ENCODE results near the gene TADA2A. TPM values are rescaled to one million over a fixed set of nuclear protein-coding genes. Genes with fewer than 3 reads are reported as not detected.
"Not testable (repeated sequence)": the region's sequence is repeated elsewhere in the genome, so short reads cannot be mapped to it uniquely, and the experiment has no call there.

TADA2A gene
- total RNA-seq, 1 experiment from 2014 or later: 27.5 TPM

DNA sequence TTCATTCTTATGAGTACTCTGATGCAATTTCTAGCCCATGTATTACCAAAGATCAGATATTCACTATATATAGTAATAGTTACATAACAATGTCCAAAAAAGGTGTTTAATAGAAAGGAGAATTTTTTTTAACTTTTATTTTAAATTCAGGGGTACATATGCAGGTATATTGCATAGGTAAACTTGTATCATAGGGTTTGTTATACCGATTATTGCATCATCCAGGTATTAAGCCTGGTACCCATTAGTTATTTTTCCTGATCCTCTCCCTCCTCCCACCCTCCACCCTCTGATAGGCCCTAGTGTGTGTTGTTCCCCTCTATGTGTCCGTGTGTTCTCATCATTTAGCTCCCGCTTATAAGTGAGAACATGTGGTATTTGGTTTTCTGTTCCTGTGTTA is 51.1 kb downstream of the TADA2A start:
- not testable (repeated sequence) for DNase-seq (ENCODE audit: extremely low read depth, low read depth)

DNA sequence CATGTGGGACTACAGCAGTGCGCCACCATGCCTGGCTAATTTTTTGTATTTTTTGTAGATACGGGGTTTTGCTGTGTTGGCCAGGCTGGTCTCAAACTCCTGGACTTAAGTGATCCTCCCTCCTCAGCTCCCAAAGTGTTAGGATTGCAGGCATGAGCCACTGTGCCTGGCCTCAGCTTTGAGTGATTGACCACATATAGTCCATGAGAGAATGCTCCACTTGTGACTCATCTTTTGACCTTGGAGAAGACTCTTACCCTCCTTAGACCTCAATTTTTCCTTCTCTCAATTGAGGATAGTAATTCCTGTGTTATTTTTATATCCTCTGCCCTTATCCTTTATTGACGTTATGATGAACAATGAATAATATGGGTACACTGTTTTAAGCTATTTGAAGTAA is 52.1 kb downstream of the TADA2A start:
- no peak for DNase-seq (ENCODE audit: extremely low read depth, low read depth)

DNA sequence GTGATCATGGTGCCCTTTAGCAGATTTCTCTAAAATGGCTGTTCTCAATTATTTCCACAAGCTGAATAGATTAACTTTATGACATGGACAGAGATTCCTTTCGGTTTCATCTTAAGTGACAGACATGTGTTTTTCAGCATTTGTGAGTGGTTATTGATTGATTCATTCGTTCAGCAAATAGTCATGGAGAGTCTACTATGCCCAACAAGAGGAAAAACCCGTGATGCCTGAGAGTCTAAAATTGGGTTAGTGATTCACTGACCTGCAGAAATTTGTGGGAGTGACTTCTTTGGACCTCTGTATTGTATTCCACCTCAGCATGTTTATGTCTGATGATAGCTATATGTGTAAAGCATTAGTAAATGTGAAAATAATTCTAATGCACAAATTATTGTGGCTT is 55.0 kb downstream of the TADA2A start:
- DNase-seq (ENCODE audit: extremely low read depth, low read depth): no peak

DNA sequence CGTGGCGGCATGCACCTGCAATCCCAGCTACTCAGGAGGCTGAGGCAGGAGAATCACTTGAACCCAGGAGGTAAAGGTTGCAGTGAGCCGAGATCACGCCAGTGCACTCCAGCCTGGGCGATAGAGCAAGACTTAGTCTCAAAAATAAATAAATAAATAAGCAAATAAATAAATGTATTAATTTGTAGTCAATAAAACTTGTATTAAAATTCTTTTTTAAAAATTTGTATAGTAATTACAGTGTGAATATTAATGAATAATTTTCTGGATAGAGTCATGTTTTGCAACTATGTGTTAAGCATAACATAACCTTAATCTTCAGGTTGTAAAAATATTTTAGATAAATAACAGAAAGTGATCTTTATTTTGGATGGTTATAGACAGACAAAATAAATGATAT is 55.8 kb downstream of the TADA2A start:
- DNase-seq (ENCODE audit: extremely low read depth, low read depth): no peak

DNA sequence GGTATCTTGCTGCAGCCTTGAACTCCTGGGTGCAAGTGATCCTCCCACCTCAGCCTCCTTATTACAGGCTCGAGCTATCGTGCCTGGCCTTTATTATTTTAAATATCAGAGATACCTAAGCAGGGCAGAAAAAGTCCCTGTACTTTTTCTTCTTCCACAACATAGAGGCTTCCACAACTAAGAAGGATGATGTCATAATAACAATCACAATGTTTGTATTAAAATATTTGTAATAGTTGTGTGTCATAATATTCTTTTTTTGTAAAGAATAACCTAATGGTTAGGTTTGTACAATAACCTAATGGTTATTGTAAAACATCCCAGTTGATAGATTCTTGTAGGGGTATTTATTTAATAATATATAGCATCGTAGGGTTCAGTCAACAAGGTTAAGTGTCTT is 56.4 kb downstream of the TADA2A start:
- no peak for DNase-seq (ENCODE audit: extremely low read depth, low read depth)

DNA sequence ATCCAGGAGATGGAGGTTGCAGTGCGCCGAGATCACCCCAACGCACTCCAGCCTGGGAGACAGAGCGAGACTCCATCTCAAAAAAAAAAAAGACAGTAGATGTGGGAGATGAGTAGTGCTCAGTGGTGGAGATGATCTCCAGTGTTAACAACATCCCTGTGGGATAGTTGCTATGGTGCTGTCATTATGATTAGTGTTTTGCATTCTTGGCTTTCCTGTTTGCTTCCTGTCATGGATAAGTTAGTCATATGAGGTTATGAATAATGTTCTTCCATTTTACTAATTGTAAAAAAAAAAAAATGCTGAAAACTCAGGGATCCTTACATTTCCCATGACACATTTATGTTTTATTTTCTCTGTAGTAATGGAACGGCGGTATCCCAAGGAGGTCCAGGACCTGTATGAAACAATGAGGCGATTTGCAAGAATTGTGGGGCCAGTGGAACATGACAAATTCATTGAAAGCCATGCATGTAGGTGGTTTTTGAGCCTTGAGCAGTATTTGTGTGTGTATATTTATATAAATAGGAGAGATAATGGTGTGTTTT is 58.5 kb downstream of the TADA2A start:
- DNase-seq (ENCODE audit: extremely low read depth, low read depth): no peak

DNA sequence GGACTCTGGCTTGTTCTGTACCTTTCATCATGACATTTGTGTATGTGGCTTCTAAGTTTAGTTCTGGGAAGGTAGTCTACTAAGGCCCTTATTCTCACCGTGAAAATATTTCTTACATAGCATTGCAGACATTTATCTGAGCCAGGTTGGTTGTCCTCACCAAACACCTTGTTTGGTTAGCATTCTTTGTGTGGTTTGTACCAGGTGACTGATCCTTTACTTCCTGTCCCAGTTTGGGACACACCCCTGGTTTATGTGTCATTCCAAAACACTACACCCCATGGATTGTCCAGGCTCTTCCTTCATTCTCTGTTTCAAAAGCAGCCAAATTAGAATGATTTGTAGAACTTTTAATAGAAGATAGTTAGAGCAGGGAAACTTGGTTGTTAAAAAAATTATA is 59.8 kb downstream of the TADA2A start:
- DNase-seq (ENCODE audit: extremely low read depth, low read depth): no peak

DNA sequence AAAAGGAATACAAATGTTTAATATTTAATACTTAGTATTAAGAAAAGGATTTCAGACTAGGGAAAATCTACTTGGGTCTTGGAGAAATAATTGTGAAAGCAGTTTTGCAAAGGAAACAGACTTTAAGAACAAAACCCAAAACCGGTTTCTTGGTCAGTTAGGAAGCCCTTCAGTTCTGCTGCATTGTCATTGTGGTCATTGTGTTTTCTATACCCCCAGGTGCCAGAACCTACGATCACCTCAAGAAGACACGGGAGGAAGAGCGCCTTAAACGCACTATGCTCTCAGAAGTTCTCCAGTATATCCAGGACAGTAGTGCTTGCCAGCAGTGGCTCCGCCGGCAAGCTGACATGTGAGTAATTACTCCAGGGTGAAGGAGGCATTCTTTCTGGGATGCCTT is 63.5 kb downstream of the TADA2A start:
- DNase-seq (ENCODE audit: extremely low read depth, low read depth): no peak

DNA sequence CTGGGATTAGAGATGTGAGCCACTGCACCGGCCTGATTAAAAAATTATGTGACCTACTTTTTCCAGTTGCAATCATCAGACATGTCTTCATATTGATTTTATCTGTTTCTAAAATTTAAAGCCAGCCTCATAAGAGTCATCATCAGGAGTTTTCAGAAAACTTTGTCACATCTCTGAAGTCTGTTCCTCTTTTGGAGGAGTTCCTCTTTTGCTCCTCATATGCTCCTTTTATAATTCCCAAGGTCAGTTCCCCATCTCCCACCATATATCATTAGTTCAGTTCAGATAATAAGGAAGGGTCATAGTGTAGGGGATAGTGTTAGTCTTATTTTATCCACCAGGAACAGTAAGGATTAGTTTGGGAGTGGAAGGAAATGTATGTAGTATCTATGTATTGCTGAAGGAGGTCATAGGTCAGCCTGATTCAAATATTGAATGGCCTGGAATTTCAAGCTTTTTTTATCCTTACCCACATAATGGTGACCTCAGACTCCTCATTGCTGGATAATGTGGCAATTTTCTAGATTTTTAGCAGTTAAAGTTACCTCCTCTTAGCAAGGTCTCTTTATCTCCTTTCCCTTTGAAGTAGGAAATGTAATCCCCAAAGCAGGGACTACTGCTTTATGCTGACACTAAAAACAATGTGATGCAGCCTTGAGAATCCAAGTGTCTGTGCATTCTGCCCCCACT is 69.2 kb downstream of the TADA2A start:
- no peak for DNase-seq (ENCODE audit: extremely low read depth, low read depth)

DNA sequence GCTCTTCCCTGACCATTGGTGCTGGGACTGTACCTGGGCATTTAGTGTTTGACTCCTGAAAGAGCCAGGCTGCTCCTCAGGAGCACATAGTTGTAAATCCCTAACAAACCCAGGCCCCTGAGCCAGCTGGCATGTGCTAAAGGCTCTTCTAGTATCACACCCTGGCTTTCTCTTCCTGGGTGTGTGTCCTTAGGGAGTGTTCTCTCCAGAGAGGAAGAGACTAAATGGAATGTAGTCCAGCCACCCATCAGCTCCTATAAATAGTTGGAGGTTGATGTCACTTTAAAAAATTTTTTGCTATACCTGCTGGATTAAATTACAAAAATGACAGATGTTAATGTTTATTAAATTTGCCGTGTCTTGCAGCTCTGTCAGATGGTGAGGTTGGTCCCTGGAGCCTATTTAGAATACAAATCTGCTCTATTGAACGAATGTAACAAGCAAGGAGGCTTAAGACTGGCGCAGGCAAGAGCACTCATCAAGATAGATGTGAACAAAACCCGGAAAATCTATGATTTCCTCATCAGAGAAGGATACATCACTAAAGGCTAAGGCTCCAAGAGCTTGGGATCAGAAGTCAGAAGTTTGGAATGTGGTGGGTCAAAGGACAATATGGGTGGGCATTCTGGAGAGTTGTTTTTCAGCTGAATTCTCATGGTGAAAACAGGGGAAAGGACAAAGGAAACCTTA is 69.9 kb downstream of the TADA2A start:
- DNase-seq (ENCODE audit: extremely low read depth, low read depth): no peak

DNA sequence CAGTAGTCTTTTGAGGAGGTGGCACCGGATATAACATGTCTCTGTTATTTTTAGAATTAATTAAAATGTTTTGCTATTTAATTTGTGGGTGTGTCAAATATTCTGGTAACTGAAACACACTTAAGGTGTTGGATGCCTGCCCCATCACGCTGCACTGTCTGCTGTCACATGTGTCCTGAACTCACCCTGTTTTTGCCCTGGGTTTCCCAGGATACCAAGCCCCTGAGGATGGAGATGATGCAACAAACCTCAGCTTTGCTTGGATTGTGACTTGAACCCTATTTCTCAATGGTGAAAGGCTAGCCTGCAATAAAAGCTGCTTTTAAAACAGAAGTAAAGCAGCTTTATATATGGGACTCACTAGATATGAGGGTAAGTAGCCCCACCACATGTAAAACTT is 71.5 kb downstream of the TADA2A start:
- DNase-seq (ENCODE audit: extremely low read depth, low read depth): no peak

DNA sequence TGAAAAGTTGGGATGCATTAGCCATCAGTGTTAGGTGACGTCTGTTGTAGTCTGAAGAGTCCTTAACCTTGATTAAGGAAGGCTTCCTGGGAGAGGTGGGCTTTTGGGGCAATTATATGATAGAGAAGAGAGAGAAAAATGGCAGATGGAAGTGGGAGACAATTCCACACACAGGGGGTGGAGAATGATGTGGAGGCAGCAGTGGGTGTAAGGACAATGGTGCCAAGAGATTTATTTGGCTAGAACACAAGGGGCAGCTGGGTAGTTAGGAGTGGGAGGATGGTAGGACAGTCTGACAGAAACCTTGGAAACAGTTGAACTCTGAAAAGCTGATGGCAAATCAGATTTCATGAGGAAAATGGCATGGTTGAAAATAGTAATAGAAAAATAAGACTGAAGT is 72.3 kb downstream of the TADA2A start:
- no peak for DNase-seq (ENCODE audit: extremely low read depth, low read depth)

DNA sequence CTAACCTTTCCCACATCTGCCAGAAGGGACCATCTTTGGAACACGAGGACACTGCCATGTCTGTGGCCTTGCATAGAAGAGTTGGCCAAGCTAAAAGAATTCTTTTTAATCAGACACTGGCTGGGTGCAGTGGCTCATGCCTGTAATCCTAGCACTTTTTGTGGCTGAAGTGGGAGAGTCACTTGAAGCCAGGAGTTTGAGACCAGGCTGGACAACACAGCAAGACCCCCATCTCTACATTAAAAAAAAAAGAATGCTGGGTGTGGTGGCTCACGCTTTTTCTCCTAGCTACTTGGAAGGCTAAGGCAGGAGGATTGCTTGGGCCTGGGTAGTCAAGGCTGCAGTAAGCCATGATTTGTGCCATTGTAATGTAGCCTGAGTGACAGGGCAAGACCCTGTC is 73.7 kb downstream of the TADA2A start:
- DNase-seq (ENCODE audit: extremely low read depth, low read depth): no peak

DNA sequence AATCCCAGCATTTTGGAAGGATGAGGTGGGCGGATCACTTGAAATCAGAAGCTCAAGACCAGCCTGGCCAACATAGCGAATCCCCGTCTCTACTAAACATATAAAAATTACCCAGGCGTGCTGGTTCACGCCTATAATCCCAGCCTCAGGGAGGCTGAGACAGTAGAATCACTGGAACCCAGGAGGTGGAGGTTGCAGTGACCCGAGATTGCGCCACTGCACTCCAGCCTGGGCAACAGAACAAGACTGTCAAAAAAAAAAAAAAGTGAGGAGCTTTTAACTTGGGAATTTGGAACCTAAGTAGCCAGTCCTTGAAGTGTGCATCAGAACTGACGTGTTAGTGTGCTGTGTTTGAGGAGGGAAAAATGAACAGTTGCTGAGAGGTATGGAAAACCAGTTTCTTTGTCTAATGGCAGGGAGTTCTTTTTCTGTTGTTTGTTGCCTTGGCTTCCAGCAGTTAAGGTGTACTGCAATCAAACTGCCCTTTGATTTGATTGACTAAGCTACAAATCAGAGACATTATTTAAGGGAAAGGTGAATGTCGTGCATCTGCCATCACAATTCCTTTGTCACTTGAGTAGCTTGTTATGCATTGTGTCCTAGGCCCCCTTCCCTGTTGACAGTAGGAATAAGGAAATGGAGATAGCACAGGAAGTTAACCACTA is 74.4 kb downstream of the TADA2A start:
- no peak for DNase-seq (ENCODE audit: extremely low read depth, low read depth)

DNA sequence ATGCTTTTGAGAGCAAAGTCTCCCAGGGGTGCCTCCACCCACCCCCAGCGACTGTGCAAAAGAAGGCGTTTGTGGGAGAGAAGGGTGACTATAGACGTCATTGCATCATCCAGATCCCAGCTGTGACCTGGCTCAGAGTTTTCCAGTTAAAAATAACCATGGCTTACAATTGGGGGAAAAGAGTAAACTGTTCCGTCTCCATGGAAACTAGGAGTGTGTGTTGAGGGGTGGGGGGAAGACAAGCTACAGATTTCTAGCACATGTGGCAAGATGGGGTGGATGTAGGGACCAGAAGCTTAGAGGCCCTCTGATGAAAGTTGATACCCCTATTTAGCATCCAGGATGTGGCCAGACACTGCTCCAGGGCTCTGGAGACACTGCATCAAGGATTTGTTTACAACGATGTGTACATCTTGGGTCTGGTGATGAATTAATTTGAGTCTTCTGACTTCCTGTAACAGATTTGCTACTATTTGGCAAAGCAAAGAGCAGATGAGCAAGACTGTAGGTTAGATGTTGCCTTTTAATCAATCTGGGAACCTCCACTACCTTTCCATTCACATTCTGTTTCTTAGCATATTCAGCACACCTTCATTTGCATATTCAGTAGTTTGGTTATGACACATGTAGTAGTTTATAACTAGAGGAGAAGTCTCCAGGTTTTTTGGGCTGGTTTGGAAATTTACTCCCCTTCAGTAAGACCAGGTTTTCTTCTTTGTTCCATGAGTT is 76.8 kb downstream of the TADA2A start:
- no peak for DNase-seq (ENCODE audit: extremely low read depth, low read depth)

DNA sequence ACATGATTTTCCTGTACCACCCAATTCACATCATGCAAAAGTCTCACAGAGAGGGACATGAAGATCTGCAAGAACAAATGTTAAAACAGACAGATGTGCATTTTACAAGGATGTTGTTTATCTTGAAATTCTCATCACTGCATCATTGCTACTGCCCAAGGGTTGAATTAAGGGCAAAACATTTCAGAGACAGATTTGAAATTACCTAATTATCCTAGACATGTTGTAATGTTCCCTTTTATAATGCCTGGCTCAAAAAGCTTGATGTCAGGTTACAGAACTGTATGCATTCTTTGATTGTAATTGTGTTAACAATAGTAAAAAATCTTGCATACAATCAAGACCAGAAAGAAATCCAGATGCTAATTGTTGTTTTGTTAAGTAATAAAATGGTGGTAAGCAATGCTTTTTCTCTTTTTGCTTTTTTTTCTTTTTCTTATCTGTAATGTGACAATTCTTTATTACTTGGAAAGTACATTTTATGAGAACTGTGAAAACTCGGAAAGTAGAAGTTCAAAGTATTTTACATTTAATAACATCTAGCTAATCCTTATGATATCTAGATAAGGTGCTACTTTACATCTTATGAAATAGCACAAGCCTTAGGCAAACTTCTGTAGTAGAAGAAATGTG is 79.4 kb downstream of the TADA2A start:
- DNase-seq (ENCODE audit: extremely low read depth, low read depth): no peak

DNA sequence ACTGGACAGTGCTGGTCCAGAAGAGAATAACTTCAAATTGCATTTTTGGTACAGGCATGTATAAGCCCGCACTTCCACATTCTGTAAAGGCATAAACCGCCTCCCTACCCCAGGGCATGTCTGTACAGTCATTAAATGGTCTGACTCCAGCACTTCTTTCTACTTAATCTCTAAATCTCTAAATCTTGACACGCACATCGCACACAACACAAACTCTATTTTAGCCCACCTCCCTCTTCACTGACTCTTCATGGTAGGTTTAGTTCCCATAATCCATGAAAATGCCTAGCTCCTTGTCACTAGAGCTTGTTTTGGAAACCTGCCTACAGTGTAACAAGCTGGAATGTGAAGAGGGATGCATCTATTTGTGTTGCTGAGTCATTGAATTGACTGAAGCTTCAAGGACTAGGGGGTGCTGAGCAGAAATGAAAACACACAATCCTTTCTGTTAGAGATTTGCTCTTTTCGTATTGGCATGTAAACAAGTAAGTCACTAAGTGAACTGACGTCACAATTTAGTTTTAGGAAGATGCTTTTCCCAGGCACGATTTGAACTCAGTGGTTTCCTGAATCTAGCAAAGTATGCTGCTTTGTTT is 81.4 kb downstream of the TADA2A start:
- peak; percentile 90 for DNase-seq (ENCODE audit: extremely low read depth, low read depth)

DNA sequence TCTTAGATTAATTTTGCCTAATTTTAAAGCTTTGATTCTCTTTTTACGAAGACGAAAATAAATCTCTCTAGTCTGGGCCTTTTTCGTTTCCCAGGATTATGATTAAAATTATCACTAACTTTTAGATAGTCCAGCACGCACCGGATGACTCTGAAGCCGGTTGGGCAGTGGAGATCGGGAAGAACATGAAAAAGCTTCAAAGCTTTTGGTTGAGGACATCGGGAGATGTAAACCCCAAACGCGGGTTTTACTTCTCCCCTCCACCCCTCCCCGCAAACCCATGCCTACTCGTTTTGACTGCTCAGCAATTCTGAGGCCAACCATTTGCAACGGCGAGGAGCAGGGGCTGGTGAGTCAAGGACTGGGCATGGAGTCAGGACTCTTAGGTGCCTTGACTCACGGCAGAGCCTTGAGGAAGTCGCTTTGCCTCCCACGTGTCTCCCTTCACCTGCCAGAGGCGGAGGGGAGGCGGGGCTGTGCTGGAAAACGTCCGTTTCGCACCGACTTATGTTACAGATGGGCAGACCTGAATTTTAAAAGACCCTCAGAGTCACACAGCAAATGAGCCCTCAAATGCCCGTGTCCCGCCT is 82.0 kb downstream of the TADA2A start:
- peak; percentile 88 for DNase-seq (ENCODE audit: extremely low read depth, low read depth)

DNA sequence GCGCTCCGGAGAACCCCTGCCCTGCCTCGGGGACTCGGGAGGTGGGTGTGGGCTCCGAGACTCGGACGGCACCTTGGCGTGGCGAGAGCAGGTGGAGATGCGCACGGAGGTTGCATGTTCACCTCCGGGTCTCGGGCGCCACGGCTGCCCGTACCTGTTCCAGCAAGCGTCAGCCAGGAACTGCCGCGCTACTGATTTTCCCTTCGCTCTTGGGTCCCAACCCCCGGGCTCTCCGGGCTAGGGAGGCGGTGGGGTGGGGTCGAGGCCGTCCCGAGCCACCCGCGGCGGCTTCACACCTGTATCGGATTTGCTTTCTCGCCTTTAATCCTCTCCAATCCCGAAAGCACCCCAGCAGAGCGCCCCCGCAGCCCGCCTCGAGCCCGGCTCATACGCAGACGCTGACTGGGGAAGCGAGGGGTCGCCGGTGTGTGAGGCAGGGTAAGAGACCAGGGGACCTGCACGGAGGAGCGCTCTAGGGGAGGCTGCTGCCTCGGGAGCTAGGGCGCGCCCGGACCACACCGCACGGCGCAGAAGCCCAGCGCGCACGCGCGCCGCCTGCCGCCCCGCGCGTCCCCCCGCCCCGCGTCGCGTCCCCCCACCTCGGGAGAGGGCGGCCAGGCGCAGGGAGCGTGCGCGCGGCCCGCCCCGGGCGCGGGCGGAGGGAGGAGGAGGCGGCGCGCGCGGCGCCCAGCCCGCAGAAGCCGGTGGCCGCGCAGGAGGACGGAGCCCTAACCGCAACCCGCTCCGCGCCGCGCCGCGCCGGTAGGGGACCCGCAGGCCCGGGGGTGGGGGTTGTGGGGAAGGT is 82.7 kb downstream of the TADA2A start, which contains the start of gene DUSP14:
TSS of gene DUSP14 (plus strand) at position 695 of the 805 bp plus-strand sequence. CDS start 22,382 bp downstream, outside the sequence.
- DNase-seq (ENCODE audit: extremely low read depth, low read depth): peak; percentile 83
